Keratinocyte (primary cell): ENCODE data around the gene FREM2. TPM values are rescaled to one million over a fixed set of nuclear protein-coding genes. Genes with fewer than 3 reads are reported as not detected.

Experiments used
- DNase-seq: peaks from one replicate; pipeline ENCODE4 v3.0.0-alpha.2; 2011; ENCODE audit warnings: low read depth, missing footprints, low spot score
- FAIRE-seq: peaks from 2 replicates; lab custom pipeline; 2011; peaks lifted over from hg19 to GRCh38; lab: Jason Lieb, UNC
- H2AFZ ChIP-seq: 2 replicates; pipeline ENCODE4 v1.6.0; 2012; ENCODE audit warnings: low read length, control low read depth, inconsistent platforms; ENCODE audit not compliant: control insufficient read depth
- H3K27ac ChIP-seq: 2 replicates; pipeline ENCODE4 v1.5.1; 2011; ENCODE audit warnings: low read length; ENCODE audit not compliant: control insufficient read depth, insufficient read depth
- H3K27me3 ChIP-seq: 3 replicates; pipeline ENCODE4 v1.6.0; 2011; ENCODE audit warnings: low read length; ENCODE audit not compliant: control insufficient read depth, insufficient read depth; ENCODE audit errors: extremely low read depth
- H3K36me3 ChIP-seq, 2 experiments: 2 replicates in 1 of 2; 3 replicates in 1 of 2; pipeline ENCODE4 v1.5.1; 2011; ENCODE audit warnings: low read length in 2 of 2, mild to moderate bottlenecking in 1 of 2; ENCODE audit not compliant: control insufficient read depth in 2 of 2, insufficient read depth in 2 of 2; ENCODE audit errors: extremely low read depth in 1 of 2
- H3K4me1 ChIP-seq: 3 replicates; pipeline ENCODE4 v1.5.1; 2011; ENCODE audit warnings: low read length; ENCODE audit not compliant: control insufficient read depth, insufficient read depth; ENCODE audit errors: extremely low read depth
- H3K4me2 ChIP-seq: 3 replicates; pipeline ENCODE4 v1.6.0; 2011; ENCODE audit warnings: low read depth, low read length; ENCODE audit not compliant: control insufficient read depth, insufficient read depth; ENCODE audit errors: extremely low read depth
- H3K4me3 ChIP-seq, 3 experiments: fragments of 200-600 bp in 1 of 3; sonication (generic) in 1 of 3; 2 replicates in 2 of 3; 3 replicates in 1 of 3; pipeline ENCODE4 v1.5.1; 2011 to 2016; ENCODE audit warnings: low read length in 3 of 3, mild to moderate bottlenecking in 3 of 3, control low read depth in 2 of 3, inconsistent platforms in 1 of 3, low read depth in 1 of 3, mixed read lengths in 1 of 3, mixed run types in 1 of 3, moderate library complexity in 1 of 3; ENCODE audit not compliant: control insufficient read depth in 2 of 3, insufficient read depth in 2 of 3; ENCODE audit errors: extremely low read depth in 1 of 3
- H3K79me2 ChIP-seq: 2 replicates; pipeline ENCODE4 v1.6.0; 2012; ENCODE audit warnings: low read length; ENCODE audit not compliant: control insufficient read depth, insufficient read depth
- H3K9ac ChIP-seq: 3 replicates; pipeline ENCODE4 v1.6.0; 2011; ENCODE audit warnings: low read length; ENCODE audit not compliant: control insufficient read depth, insufficient read depth; ENCODE audit errors: extremely low read depth
- H3K9me1 ChIP-seq: 3 replicates; pipeline ENCODE4 v1.6.0; 2011; ENCODE audit warnings: low read length; ENCODE audit not compliant: control insufficient read depth, insufficient read depth; ENCODE audit errors: extremely low read depth
- H3K9me3 ChIP-seq: 2 replicates; pipeline ENCODE4 v1.5.1; 2012; ENCODE audit warnings: low read depth, low read length; ENCODE audit not compliant: control insufficient read depth
- H4K20me1 ChIP-seq: 3 replicates; pipeline ENCODE4 v1.6.0; 2011; ENCODE audit warnings: low read length; ENCODE audit not compliant: control insufficient read depth, insufficient read depth; ENCODE audit errors: extremely low read depth
- CTCF ChIP-seq, 3 experiments: IDR thresholded peaks in 1 of 3; conservative IDR thresholded peaks in 1 of 3; optimal IDR thresholded peaks in 1 of 3; 2 replicates in 2 of 3; 3 replicates in 1 of 3; pipeline versions ENCODE3 to v1.5.1; 2011; ENCODE audit warnings: low read length in 3 of 3, mild to moderate bottlenecking in 3 of 3, moderate library complexity in 2 of 3, control low read depth in 1 of 3, inconsistent platforms in 1 of 3; ENCODE audit not compliant: insufficient read depth in 2 of 3; ENCODE audit errors: extremely low read depth in 1 of 3
- EZH2 ChIP-seq: IDR thresholded peaks from one replicate; pipeline ENCODE4 v1.6.1; 2012; ENCODE audit warnings: inconsistent platforms, mild to moderate bottlenecking, low read length, moderate library complexity
- dilution Hi-C: fragments of 300-500 bp; cut with MboI; formaldehyde crosslinking; loops from one replicate; pipeline ENCODE4 v1.7.0; 2020; ENCODE audit warnings: low sequenced_read_pairs; ENCODE audit not compliant: extremely low pct_ligation_motif_present
- polyA plus RNA-seq, 5 experiments: library from polyadenylated mRNA; depleted of rRNA in 3 of 5; stranded (reverse) in 3 of 5; stranded (forward) in 1 of 5; unstranded in 1 of 5; fragments of >200 nt; gene quantifications; 1 replicate in 1 of 5; 2 replicates in 3 of 5; 3 replicates in 1 of 5; pipeline versions ENCODE4 v1.2.1 to v1.2.3, GENCODE V29; 2011 to 2012; ENCODE audit warnings: missing spikeins in 2 of 5, low read depth in 1 of 5, low replicate concordance in 1 of 5

The FREM2 gene
- polyA plus RNA-seq, 1 donor (not counting 4 experiments of a cell fraction or from before 2014, with no cell fraction given), result 0.01 TPM

GRCh38 chr13:38680912-38681311 lies 6.0 kb upstream of the FREM2 start:
- Histone ChIP-seq H3K4me1 (peaks cover under 1% of the 10 kb centered on the region), H3K27ac (no peak overlapping the region), H2AFZ (no peak overlapping the region), H3K4me3 (no peak overlapping the region), H4K20me1 (no peaks in the 10 kb centered on the region), H3K9me3 (no peaks in the 10 kb centered on the region), H3K36me3 (no peaks in the 10 kb centered on the region), H3K27me3 (peaks cover 3% of the 10 kb centered on the region), H3K79me2 (no peaks in the 10 kb centered on the region), H3K9ac (no peak overlapping the region), H3K4me2 (no peak overlapping the region), H3K9me1 (no peaks in the 10 kb centered on the region)
- dilution Hi-C loops, result no loop called here
- no peak for FAIRE-seq
- TF ChIP-seq EZH2, result no peak
- TF ChIP-seq CTCF (optimal IDR thresholded peaks at IDR 0.05 in 1 of 3, IDR thresholded peaks at IDR 0.05 in 1 of 3, conservative IDR thresholded peaks at IDR 0.05 in 1 of 3; ENCODE audit: extremely low read depth in 1 of 3, insufficient read depth in 2 of 3, low read length in 3 of 3), result no peak
- DNase-seq, result no peak

GRCh38 chr13:38684714-38685113 lies 2.2 kb upstream of the FREM2 start:
- peaks cover 22% of the 10 kb centered on the region for H3K27me3 ChIP-seq
- dilution Hi-C loops, result no loop called here
- no peak overlapping the region for H3K4me3 ChIP-seq
- no peak overlapping the region for H2AFZ ChIP-seq
- H4K20me1 ChIP-seq, result no peaks in the 10 kb centered on the region
- H3K27ac ChIP-seq, result no peak overlapping the region
- H3K9me3 ChIP-seq, result no peaks in the 10 kb centered on the region
- DNase-seq (no peak), FAIRE-seq (no peak)
- H3K4me1 ChIP-seq, result peaks cover 8% of the 10 kb centered on the region
- no peaks in the 10 kb centered on the region for H3K9me1 ChIP-seq
- H3K9ac ChIP-seq, result no peak overlapping the region
- TF ChIP-seq EZH2 (no peak), CTCF (optimal IDR thresholded peaks at IDR 0.05 in 1 of 3, IDR thresholded peaks at IDR 0.05 in 1 of 3, conservative IDR thresholded peaks at IDR 0.05 in 1 of 3; ENCODE audit: extremely low read depth in 1 of 3, insufficient read depth in 2 of 3, low read length in 3 of 3) (no peak)
- H3K79me2 ChIP-seq, result no peaks in the 10 kb centered on the region
- no peak overlapping the region for H3K4me2 ChIP-seq
- no peaks in the 10 kb centered on the region for H3K36me3 ChIP-seq
